ENCODE data around the gene EPHB2.
"Not testable (repeated sequence)": the region's sequence is repeated elsewhere in the genome, so short reads cannot be mapped to it uniquely, and the experiment has no call there.

The EPHB2 gene

DNA sequence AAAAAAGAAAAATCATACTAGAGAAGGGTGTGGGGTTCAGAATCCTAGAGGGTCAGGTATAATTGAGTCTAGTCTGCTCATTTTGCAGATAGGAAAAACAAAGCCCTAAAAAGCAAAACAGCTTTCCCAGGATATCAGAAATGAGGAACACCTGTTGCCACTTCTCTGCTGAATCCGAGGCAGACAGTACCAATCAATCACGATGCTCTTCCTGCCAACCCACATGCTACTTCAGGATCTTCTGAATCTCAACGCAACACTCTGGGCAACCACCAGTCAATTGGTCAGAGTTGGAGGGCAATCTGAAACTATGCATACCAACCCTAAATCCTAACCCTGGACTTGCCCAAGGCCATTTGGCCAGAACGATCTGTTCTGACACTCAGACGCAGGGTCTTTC, 128.3 kb downstream of the EPHB2 start:
- DNase-seq (ENCODE audit: low read depth in 2 of 2) = no peak

DNA sequence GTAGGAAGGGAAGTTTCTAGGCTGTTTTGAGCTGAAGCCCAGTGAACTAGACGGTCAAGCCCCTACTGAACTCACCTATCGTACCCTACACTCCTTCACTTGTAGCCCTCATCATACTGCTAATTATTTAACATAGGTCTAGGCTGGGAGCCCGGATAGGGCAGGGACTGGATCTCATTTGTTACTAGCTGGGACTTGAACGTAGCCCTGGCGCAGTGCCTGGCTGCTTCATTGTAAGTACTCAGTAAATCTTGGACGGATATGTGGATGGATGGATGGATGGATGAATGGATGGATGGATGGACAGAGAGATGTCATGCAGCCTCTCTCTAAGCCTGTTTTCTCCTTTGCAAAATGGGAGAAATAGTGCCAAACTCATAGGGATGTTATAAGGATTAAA, 129.2 kb downstream of the EPHB2 start:
- DNase-seq (ENCODE audit: low read depth in 2 of 2) = no peak

DNA sequence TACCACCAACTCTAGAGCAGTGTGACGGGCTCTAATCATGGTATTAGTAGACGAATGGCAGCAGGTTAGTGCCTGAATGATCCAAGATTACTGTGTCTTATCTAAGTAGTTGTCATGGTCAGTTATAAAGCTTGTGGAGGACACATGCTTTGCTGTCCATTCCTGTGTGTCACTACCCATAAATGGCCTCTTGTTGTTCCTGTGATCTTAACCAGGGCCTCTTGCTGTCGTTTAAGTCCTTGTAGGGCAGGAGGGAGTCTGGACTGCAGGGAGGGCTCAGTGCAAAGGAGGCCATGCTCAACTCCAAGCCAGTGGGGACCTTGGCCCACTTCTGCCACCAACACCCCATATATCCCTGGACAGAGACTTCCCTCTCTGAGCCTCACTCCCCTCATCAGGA, 130.5 kb downstream of the EPHB2 start:
- no peak for DNase-seq (ENCODE audit: low read depth in 2 of 2)

DNA sequence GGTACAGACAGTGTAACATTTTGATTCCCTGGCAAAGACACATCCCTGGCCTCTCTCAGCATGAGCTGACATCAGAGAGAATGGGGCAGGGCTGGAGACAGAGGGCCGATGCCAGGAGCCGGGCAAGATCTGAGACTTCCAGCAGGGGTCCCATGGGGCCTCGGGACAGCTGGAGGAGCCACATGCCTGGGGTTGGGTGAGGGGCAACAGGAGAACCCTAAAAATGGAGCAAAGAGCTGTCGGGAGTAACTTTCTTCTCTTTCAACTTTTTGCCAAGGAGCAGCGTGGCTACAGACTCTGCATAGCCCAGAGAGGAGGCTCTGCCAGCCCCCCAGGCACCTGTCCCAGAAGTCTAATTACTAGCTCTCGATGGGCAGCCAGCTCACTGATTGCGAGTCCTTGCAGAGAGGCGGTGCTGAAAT, 131.2 kb downstream of the EPHB2 start:
- DNase-seq (ENCODE audit: low read depth in 2 of 2) = no peak

DNA sequence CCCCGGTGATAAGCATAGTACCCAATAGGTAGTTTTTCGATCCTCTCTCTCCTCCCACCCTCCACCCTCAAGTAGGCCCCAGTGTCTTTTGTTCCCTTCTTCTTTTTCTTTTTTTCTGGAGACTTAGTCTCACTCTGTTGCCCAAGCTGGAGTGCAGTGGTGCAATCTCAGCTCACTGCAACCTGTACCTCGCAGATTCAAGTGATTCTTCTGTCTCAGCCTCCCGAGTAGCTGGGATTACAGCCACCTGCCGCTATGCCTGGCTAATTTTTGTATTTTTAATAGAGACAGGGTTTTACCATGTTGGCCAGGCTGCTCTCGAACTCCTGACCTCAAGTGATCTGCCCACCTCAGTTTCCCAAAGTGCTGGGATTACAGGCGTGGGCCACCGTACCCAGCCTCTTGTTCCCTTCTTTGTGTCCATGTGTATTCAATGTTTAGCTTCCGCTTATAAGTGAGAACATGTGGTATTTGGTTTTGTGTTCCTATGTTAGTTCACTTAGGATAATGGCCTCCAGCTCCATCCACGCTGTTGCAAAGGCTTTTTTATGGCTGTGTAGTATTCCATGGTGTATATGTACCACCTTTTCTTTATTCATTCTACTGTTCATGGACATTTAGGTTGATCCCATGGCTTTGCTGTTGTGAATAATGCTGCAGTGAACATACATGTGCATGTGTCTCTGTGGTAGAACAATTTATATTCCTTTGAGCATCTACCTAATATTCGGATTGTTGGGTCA, 133.0 kb downstream of the EPHB2 start:
- DNase-seq (ENCODE audit: low read depth in 2 of 2) = not testable (repeated sequence)

DNA sequence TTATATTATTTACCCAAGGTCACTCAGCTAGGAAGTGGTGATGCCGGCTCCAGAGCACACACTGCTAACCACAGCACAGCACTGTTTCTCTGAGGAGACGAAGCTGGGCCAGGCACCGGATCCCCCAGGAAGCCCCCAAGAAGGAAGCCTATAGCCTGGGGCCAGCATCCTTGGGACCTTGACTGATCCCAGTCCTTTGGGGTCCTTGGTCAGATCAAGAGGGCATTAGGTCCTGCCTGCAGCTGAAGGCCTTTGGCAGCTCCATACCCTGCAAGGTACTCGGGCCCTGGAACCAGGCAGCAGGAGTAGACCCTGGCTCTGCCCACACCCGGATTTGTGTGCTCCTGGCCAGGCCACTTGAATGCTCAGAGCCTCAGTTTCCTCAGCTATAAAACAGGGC, 134.0 kb downstream of the EPHB2 start:
- DNase-seq (ENCODE audit: low read depth in 2 of 2) = no peak

DNA sequence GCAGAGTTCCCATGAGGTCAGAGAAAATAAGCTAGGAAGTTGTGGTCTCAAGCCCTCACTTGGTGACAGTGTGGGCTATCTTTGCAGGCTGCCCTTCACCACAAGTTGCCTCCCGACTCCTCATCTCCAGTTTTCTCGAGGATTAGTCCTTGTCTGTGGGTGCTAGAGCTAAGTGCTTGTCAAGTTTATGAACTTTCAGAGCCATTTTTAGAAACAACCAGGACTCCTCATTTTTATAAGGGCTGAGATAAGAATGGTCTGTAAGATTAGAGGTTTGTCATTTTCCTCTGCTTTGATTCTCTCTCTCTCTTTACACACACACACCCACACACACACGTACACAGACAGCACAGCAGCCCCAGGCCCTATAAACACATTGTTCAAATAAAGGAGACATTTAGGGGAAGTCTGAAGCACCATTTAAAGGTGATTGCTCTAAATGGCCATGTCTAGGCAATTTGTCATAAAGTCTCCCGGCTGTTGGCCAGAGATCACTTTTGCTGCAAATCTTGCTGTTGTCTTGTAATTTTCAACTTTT, 134.8 kb downstream of the EPHB2 start:
- DNase-seq (ENCODE audit: low read depth in 2 of 2) = no peak

DNA sequence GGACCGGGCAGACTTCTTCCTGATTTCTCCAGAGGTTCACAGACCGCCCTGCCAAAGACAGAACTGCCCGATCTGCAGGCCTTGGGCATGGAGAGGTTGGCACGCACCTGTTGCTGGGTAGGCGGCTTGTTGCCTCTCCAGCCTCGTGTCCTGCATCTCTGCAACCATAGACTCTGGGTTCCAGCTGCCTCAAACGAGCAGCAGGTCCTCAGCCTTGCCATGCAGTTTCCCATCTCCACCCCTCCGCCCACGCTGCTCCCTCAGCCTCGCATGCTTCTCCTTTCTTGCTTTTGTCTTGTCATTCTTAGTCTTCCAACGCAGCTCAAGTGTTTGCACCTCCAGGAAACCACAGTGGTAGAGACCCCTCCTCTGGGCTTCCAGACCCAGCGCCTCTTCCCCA, 135.8 kb downstream of the EPHB2 start:
- DNase-seq (ENCODE audit: low read depth in 2 of 2) = no peak

DNA sequence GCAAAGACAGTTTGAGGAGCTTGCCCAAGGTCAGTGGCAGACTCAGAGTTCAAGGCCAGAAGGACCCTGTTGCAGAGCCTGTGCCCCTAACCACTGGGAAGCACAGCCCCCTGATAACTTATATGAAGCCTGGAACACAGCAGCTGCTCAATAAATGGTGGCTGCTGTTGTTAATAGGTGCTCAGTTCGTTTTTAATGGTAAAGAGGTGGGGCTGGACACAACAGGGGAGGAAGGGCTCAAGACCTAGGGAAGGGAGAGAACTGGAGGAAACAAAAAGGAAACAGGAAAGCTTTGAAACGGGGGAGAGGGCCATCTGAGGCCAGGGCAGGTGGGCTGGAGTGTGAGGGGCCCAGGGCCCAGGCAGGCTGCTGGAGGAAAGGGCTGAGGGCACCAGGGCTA, 136.6 kb downstream of the EPHB2 start:
- DNase-seq (ENCODE audit: low read depth in 2 of 2) = no peak

DNA sequence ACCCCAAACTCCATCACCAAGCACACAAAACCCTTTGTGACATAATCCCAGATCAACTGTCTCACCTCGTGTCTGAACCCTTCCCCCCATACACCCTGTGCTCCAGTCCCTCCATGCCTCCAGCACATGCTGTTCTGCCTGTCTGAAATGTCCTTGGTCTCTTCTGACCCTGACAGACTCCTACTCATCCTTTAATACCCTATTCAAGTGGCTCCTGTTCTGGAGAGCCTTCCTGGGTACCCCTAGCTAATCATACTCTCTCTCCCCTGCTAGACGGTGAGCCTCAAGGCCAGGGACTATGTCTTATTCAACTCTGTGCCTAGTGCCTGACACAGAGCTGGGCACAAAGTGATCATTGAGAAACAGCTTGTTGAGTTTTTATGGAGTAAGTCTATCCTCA, 137.1 kb downstream of the EPHB2 start:
- no peak for DNase-seq (ENCODE audit: low read depth in 2 of 2)

DNA sequence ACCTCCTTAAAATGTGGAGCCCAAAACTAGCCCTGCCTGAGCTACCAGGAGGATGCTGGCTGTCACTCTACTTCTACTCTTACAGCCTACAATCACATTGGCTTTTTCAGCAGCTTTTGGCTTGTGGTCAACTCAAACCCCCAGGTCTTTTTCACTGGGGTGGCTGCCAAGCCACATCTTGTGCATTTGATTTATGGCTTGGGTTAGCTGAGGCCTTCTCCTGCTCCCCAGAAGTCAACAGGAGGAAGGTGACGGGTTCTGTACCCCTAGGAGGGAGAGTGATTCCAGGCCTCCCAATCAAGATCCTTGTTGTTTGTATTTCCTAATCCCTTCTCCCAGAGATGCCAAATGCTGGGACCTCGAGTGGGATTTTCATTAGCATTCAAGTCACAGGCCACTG, 137.8 kb downstream of the EPHB2 start:
- no peak for DNase-seq (ENCODE audit: low read depth in 2 of 2)

DNA sequence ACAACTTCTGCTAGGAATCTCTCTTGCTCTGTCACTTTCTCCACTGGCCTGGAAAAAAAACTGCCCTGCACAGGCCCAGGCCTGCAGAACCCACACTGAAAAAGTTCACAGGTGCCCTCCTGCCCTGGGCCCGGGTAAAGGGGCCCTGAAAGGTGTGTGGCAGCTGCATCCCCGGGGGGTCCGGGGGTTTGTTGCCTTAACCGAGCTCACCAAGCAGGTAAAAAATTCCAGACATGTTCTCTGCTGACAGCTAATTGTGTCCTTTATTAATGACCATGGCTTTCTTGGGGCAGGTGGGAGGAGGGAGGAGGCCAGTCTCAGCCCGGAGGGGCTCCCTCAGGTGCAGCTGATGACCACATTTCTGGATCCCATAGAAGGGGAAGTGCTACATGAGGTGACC, 139.1 kb downstream of the EPHB2 start:
- DNase-seq (ENCODE audit: low read depth in 2 of 2) = no peak

DNA sequence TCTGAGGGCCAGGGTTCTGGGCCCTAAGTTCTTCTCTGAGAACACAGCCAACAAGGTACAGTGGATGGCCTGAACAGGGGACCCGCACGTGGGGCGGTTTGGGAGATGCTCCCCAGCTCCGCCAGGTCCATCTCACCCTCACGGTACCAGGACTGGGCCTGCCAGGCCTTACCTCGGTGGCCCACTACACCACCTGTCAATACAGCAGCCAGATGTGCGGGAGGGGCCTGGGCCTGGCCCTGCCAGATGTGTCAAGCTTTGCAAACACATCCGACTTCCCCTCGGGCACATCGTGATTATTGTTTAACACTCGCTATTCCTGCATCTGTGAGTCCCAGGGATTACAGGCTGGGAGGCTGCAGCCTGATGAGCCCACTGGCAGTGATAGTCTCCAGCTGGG, 139.6 kb downstream of the EPHB2 start:
- DNase-seq (ENCODE audit: low read depth in 2 of 2) = no peak

DNA sequence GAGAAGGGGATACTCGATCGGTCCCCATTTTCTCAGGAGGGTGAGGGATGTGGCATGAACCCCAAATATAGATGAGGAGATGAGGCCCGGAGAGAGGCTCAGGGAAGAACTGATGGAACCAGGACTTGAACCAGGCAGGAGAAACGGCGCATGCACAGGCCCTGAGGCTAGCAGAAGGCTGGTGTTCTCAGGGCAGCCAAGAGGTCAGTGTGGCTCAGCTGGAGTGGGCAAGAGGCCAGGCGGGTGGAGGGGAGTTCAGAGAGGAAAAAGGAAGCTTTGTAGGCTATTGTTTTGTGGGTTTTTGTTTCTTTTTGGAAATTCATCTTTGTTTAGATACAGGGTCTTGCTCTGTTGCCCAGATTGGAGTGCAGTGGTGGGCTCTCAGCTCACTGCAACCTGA, 140.0 kb downstream of the EPHB2 start:
- DNase-seq (ENCODE audit: low read depth in 2 of 2) = no peak

DNA sequence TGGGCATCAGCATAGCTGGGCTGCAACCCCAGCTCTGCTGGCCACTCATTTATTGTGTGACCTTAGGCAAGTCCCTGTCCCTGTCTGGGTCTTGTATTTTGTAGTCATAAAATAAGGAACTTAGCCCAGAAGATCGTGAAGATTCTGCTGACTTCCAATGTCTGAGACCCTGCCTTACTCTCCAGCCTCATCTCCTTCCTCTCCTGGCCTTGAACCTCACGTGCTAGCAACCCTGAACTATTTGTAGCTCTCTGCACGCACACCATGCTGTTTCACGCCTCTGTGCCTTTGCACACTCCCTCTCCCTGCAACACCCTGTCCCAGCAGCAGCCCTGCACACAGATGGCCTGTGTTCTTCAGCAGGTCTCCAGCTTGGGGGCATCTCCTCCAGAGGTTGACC, 140.9 kb downstream of the EPHB2 start:
- no peak for DNase-seq (ENCODE audit: low read depth in 2 of 2)

DNA sequence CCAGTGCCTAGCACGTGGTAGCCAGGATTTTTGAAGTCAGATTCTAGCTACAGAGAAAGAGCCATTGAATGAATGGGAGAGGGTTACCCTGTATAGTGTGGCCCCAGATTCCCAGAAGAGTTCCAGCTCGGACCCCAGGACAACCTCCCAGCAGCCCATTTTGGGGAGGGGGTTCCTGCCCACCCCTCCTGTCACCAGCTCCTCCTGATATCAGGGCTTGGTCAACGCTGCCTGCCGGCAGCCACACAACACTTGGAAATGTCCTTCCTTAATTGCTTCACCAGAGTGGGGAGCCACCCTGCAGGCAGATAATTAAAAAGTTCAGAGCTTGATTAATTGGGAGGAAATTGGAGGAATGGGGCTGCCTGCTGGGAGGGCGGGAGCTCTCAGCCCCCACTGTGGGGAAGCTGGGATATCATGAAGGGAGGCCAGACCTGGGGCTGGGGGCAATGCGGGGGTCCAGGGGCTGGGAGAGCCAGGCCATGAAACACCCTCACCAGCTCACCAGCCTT, 141.6 kb downstream of the EPHB2 start:
- DNase-seq (ENCODE audit: low read depth in 2 of 2) = no peak

DNA sequence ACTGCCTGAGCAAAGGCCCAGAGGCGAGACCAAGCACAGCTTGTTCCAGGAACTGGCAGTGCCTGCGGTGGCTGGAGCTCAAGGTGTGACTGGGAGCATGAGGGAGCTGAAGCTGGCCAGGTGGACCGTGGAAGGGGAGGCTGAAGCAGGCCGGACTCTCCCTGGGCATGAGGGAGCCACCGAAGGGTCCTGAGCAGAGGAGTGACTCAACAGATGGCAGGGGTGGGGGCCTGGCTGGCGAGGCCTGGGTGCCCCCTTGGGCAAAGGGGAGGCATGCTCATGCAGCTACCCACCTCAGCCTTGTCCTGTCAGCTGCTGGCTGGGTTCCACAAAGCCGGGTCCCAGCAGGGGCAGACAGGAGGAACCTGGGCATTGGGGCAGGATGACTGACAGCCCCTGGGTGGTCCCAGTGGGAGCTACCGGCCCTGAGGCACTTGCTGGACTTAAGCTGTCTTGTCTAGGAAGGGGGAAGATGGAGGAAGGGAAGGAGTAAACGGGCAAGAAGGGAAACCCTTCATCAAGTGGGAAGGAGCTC, 143.1 kb downstream of the EPHB2 start:
- DNase-seq (ENCODE audit: low read depth in 2 of 2) = no peak

DNA sequence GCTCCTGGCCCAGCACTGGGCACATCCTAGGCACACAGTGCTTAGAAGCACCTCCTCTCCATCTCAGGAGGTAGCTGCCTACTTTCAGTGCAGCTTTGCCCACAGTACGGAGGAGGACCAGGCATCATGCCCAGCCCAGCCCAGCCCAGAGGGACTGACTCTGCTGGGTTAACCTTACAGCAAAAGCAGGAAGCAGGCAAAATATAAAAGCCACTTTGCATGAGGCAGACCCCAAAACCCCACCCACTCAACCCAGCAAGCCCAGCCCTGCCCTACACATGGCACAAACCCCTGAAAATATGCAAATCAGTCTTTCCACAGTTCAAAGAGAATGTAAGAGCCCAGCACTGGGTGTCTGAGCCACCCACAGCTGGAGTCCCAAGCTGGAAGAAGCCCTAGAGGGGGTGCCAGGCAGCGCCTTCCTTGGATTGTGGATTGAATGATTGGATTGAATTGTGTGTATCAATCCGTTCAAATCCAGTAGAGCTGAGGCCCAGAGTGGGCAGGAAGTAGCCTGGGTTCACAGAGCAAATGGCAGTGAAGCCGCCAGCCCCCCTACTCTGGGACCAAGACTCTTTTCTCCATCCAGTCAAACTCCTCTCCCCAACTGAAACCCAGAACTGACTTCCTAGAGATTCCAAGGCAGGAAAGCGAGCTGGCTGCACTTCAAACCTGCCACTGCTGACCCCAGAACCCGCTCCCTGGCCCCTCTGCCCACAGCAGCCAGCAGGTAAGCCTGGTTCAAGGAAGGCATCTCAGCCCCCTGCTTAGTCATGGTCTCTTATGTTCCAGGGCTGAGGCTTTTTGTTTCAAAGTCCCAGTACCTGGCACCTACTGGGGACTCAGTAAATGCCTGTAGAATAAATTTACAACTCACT, 144.3 kb downstream of the EPHB2 start:
- DNase-seq (ENCODE audit: low read depth in 2 of 2) = no peak

DNA sequence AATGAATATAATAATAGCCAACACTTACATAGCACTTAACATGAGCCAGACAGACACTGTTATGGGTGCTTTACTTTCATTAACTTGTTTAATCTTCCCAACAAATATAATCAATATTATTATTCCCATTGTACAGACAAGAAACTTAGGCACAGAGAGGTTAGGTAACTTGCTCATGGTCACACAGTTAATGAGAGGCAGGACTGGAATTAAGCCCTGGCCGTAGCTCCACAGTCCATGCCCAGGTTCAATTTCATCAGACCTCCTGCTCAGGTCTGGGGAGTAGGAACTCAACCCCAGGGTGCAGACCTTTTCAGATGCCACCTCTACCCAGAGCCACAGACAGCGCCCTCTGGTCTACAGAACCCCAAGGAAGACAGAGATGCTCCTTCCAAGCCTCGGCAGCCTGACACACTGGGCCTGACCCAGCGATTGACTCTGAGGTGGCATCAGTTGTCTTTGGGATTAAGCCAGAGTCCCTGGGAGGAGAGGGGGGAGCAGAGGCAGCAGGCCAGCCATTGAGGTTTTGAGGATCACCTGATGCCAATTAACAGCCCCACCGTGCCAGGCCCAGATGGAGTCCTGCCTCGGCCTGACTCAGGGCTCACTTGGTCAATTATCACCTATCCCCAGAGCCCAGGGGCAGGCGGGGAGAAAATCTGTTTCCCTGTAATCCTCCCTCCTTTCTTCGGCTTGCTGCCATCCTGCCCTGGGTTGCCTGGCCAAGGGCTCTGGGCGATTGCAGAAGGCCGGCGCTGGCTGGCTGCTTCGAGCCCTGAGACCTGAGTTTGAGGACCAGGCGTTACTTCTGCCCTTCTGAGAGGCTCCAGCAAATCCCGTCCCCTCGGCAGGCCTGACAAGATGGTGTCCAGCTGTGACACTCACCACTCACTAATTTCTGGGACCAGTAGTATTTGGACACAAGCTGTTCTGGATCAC, 145.3 kb downstream of the EPHB2 start:
- DNase-seq (ENCODE audit: low read depth in 2 of 2) = no peak

DNA sequence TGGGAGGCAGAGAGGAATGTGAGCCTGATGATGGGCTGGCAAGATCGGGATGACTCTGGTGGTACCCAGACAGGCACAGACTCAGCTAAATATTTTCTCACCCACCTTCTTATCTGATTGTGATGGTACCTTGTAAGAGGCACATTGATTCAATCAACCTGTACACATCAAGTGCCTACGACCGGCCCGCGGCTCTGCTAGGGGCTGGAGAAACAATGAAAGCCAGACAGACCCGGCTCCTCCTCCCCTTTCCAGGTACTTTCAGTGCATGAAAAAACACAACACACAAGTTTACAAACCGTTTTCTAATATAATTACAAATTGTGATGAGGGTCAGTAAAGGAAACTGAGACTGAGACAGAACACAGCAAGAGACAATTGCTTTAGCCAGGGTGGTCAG, 147.0 kb downstream of the EPHB2 start:
- no peak for DNase-seq (ENCODE audit: low read depth in 2 of 2)

DNA sequence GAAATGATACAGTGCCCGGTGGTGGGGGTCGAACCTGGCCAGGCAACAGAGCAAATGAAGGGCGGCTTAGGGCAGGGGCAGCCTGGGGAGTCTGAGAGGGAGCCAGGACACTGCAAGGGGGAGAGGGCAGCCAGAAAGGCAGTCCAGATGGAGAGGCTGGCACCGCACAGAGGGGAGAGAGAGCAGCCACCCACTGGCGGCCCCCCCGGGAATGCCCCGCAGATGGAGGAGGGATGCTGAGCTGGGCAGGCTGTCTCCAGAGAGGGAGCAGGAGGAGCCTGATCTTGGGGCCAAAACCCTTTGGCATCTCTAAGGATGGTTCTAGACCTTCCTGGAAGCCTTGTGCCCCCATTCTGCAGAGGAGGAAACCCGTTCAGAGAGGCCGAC, 149.8 kb downstream of the EPHB2 start:
- DNase-seq (ENCODE audit: low read depth in 2 of 2) = no peak
